ENCODE results near the gene KERA.
"Not testable (repeated sequence)": the region's sequence is repeated elsewhere in the genome, so short reads cannot be mapped to it uniquely, and the experiment has no call there.

Gene KERA

DNA sequence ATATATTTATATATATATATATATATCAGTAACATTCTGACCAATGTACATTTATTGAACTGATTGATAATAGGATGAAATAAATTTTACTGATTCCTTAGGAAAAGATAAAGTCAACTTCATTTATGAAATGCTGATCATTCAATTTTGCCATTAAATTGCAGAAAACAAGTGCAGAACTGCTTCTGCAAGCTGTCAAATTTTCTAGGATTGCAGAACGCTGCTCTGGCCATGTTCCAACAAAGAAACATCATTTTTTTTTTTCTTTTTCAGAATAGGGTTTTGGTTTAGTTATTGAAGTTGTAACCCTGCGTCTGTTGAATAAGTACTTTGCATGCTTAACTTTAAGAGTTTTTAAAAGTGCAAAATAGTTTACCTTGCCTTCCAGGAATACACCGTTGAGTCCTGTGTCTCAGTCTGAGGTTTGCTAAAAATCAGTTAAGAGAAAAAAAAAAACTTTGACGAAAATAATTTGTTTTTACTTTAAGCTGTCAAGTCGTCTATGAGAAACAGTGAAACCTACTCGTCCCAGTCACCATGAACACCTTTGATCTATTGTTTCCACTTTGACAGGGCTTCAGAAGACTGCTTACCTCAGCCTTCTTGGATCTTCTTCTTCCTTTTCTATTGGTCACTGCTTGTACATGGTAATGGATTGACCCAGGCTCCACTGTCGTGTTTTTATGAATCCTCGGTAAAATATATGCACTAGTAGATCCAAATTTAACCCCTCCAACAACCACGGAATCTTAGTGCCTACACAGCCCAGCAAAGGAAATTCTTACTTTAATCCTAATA lies at the start of gene KERA:
Gene KERA, minus strand, starts transcription at position 657 of the 798 bp plus-strand sequence. CDS start 1,743 bp downstream, outside the sequence.
- DNase-seq: no peak

GRCh38 chr12:91106283-91106682 lies 48.5 kb upstream of the KERA start:
- no peak for DNase-seq

GRCh38 chr12:91105807-91106206 lies 48.0 kb upstream of the KERA start:
- DNase-seq: no peak

- DNase-seq: no peak
These were observed 47.1 kb upstream of the KERA start for GRCh38 chr12:91104812-91105466.

- no peak for DNase-seq
These were observed 45.8 kb upstream of the KERA start for GRCh38 chr12:91103624-91104023.

DNA sequence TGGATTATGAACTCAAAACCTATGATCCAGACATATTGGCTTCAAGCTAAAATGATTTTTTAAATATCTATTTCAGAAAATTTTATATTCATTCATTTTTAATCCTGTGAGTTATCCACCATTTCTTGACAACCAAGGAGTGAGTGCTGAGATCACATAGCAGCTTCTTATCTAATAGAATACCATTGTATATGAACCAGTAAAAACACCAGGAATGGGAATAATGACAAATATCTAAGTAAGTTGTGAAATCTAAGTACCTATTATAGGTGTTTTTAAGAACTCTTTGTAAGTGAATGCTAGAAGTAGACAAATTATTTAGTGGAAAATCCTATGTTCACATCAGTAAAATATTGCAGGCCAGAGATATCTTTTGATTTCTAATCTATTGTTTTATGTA lies 45.3 kb upstream of the KERA start:
- no peak for DNase-seq

- no peak for DNase-seq
These were observed 43.1 kb upstream of the KERA start for GRCh38 chr12:91100906-91101305.

DNA sequence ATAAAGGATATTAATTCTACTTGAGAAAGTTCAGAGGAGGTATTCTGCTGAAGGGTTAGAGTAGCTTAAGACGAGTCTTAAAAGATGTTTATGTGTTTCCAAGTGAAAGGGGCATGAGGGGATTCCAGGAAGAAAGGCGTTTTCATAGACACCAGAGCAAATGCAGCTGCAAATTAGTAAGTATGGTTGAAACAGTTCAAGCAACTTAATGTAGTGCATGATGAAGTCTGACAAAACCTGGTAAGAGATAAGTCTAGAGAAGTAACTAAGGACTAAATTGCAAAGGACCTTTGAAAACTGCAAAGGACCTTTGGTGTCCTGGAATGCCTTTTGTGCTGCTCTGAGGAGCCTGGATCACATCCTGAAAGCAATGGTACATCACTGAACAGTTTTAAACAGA lies 42.0 kb upstream of the KERA start:
- no peak for DNase-seq

DNA sequence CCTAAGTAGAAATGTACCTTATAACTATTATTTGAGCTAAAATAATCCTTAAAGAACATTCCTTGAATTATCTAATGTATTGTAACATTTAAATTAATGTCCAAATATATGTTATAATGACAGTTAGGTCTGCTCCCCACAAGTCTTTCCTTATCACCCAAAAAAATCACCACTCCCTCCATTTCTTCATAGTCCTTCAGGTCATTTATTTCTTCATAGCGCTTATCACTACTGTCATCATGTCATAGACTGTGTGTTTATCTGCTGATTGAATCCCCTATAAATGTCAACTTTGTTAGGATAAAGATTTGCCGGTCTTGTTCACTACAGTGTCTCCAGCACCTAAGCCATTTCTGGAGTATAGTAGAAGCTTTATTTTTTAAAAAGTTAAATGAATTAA lies 41.5 kb upstream of the KERA start:
- no peak for DNase-seq

GRCh38 chr12:91098941-91099340 lies 41.1 kb upstream of the KERA start:
- no peak for DNase-seq

DNA sequence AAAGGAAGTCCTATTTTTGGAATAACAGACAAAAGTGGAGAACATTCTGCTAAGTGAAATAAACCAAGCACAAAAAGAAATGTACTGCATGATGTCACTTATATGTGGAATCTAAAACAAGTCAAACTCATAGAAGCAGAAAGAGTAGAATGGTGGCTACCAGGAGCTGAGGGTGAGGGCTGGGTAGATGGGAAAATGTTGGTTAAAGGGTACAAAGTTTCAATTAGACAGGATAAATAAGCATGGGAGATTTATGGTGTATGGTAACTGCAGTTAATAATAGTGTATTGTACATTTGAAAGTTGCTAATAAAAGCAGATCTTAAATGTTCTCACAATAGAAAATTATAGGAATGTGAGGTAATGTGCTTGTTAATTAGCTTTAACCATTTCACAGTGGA lies 40.6 kb upstream of the KERA start:
- no peak for DNase-seq

DNA sequence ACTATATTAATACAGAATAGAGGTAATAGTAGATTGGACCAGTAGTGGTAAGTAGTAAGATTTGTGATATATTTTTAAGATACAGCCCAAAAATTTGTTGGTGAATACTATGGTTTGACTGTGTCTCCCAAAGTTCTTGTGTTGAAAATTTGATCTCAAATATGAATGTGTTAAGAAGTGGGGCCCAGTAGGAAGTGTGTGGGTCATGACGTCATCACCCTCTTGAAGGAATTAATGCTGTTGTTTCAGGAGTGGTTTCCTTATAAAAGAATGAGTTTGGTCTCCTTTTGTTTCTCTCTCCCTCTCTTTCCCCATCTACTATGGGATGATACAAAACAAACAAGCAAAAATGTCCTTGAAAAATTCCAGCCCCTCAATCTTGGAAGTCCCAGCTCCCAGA lies 37.1 kb upstream of the KERA start:
- no peak for DNase-seq

DNA sequence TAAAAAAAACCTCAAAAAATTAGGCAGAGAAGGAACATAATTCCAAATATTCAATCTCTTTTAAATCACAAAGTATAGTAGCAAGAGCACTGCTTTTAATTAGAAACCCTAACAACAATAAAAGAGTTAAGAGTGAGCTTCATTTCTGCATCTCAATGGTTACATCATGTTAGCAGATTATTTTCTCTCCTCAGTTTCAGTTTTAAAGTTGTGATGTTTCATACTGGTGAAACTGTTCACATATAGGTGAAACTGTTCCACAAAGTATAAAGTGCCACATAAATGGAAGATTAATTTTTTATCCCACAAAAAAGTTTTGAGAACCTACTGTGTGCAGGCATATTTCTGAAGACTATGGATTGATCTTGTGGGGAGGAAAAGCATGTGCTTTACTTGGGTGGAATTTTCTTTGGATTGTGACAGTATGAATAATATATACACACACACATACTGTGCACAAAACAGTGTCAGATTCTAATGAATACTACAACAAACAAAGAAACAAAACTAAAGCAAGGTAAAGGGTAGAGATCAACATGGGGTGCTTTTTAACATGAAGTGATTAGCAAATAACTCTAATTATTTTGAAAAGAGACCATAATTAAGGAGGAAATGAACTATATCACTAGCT lies 36.3 kb upstream of the KERA start:
- DNase-seq: no peak

GRCh38 chr12:91093341-91093740 lies 35.5 kb upstream of the KERA start:
- no peak for DNase-seq

- DNase-seq: no peak
These were observed 34.3 kb upstream of the KERA start for GRCh38 chr12:91091916-91092715.

DNA sequence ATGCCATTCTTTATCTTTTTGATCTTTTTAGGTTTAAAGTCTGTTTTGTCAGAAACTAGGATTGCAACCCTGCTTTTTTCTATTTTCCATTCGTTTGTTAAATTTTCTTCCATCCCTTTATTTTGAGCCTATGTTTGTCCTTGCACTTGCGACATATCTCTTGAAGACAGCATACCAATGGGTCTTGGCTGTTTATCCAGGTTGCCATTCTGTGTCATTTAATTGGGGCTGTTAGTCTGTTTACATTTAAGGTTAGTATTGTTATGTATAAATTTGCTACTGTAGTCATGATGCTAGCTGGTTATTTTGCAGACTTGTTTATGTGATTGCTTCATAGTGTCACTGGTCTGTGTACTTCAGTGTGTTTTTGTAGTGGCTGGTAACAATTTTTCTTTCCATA lies 32.1 kb upstream of the KERA start:
- not testable (repeated sequence) for DNase-seq

- DNase-seq: no peak
These were observed 22.2 kb upstream of the KERA start for GRCh38 chr12:91080041-91080440.

DNA sequence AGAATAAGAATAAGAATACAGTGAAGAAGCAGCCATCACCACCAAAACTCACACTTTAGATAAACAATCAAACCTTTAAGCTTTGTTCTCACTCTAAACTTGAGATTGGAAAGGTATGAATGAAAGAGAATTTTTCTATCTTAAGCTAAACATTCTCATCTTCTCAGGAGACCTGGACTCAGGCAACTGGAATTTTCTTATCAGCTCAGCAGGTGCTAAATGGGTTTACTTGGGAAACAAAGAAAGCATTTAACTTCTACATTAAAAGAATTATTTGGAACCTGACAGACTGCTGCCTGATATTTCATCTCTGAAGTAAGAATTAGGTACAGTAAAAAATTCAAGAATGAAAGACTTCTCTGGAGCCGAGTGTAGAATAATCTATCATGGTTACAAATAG lies 20.7 kb upstream of the KERA start:
- no peak for DNase-seq

GRCh38 chr12:91077228-91077954 lies 19.6 kb upstream of the KERA start:
- no peak for DNase-seq

DNA sequence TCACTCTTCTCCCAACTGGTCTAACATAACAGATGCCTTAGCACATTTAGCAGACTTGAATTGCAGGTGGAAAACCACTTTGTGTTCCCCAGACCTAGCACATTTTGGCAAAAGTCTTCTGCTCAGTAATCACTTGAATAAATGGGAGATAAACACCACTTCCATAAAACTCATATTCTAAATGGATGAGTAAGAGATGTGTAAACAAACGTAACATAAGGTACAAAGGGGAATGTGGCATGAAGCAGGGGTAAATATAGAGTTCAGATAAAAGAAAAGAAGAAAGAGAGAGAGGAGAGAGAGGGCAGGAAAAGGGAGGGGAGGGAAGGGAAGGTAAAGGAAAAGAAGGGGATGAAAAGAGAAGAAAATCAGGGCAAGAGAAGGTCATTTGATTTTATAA lies 17.0 kb upstream of the KERA start:
- DNase-seq: no peak

- DNase-seq: no peak
These were observed 16.4 kb upstream of the KERA start for GRCh38 chr12:91074154-91074709.

DNA sequence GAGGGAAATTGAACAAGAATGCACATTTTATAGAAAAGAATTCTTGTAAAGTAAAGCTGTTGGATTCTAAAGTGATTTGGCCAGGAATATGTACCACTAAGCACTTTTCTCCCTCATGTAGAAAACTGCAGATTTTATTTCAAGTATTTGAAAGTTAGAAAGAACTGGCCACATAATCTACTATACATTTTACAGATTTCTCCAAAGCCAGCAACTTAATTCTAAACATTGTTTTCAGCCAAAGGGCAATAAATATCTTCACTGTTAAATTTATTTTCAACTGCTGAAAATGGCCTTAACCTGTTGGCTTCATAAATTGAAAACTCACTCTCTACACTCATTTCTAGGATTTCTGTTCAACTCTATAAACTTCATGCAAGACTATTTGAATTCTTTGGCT lies 15.6 kb upstream of the KERA start:
- no peak for DNase-seq

Measured in left hindlimb (tissue), 1 donor.